Retinal pigment epithelial cell (primary cell): Measurements from ENCODE around the gene SUN1.
A peak's percentile ranks its signal among the peaks of the same experiment; 100 is the strongest.
"Not testable (repeated sequence)": the region's sequence is repeated elsewhere in the genome, so short reads cannot be mapped to it uniquely, and the experiment has no call there.

Experiments
- DNase-seq: peaks from one replicate; pipeline ENCODE4 v3.0.0-alpha.2; 2010; ENCODE audit warnings: low read depth
- H3K4me3 ChIP-seq: 2 replicates; pipeline ENCODE4 v1.5.1; 2011; ENCODE audit warnings: mild to moderate bottlenecking, low read length, control low read depth, moderate library complexity
- CTCF ChIP-seq: conservative IDR thresholded peaks from 2 replicates; pipeline ENCODE4 v1.5.1; 2011; ENCODE audit warnings: low read depth, low read length, control low read depth, inconsistent platforms

The SUN1 gene

GRCh38 chr7:908591-909357 is 76.5 kb downstream of the SUN1 start:
- not testable (repeated sequence) for H3K4me3 ChIP-seq, DNase-seq
- peak; percentile 73 for TF ChIP-seq CTCF

- TF ChIP-seq CTCF = no peak
- DNase-seq = no peak
- H3K4me3 ChIP-seq = peak overlapping the region; percentile 15
These were observed 77.4 kb downstream of the SUN1 start for GRCh38 chr7:909358-910329.

GRCh38 chr7:910441-910861 is 78.2 kb downstream of the SUN1 start:
- TF ChIP-seq CTCF = no peak
- H3K4me3 ChIP-seq = no peak overlapping the region
- no peak for DNase-seq

- H3K4me3 ChIP-seq = no peak overlapping the region
- no peak for DNase-seq
- TF ChIP-seq CTCF = no peak
These were observed 78.7 kb downstream of the SUN1 start for GRCh38 chr7:910931-911431.

- no peak for DNase-seq
- no peak overlapping the region for H3K4me3 ChIP-seq
- TF ChIP-seq CTCF = no peak
These were observed 79.7 kb downstream of the SUN1 start for GRCh38 chr7:911791-912480.

GRCh38 chr7:913736-914520 is 81.7 kb downstream of the SUN1 start:
- H3K4me3 ChIP-seq = no peak overlapping the region
- no peak for TF ChIP-seq CTCF
- DNase-seq = no peak
